Heart left ventricle (tissue), 16 donors: Measurements from ENCODE around the gene BRD3OS. TPM values are rescaled to one million over a fixed set of nuclear protein-coding genes. Genes with fewer than 3 reads are reported as not detected.
"Not testable (repeated sequence)": the region's sequence is repeated elsewhere in the genome, so short reads cannot be mapped to it uniquely, and the experiment has no call there.

Experiments used
- ATAC-seq, 4 donors: fragments of 200-7000 bp; cut with Tn5 transposase; one replicate each; pipeline ENCODE4 v1.9.1; 2020 to 2022; ENCODE audit warnings: moderate library complexity in 4 of 4, mild to moderate bottlenecking in 3 of 4, moderate number of reproducible peaks in 1 of 4
- DNase-seq, 5 donors: peaks; one replicate each; pipeline ENCODE4 v3.0.0-alpha.2; 2020
- H3K27ac ChIP-seq, 12 donors: fragments of 200-600 bp; sonication (generic) in 4 of 12; one replicate each; pipeline versions ENCODE4 v1.5.0 to v1.8.0; 2016 to 2022; ENCODE audit warnings: mild to moderate bottlenecking in 2 of 12
- H3K27me3 ChIP-seq, 9 donors: fragments of 200-600 bp; sonication (generic) in 2 of 9; one replicate each; pipeline versions ENCODE4 v1.5.1 to v1.8.0; 2016 to 2022; ENCODE audit warnings: mild to moderate bottlenecking in 3 of 9
- H3K36me3 ChIP-seq, 9 donors: fragments of 200-600 bp; sonication (generic) in 2 of 9; one replicate each; pipeline versions ENCODE4 v1.5.0 to v1.8.0; 2018 to 2022; ENCODE audit warnings: mild to moderate bottlenecking in 2 of 9
- H3K4me1 ChIP-seq, 12 donors: fragments of 200-600 bp; sonication (generic) in 4 of 12; one replicate each; pipeline versions ENCODE4 v1.5.0 to v1.8.0; 2016 to 2022; ENCODE audit warnings: mild to moderate bottlenecking in 3 of 12
- H3K4me3 ChIP-seq, 12 donors: fragments of 200-600 bp; sonication (generic) in 4 of 12; one replicate each; pipeline versions ENCODE4 v1.5.0 to v1.8.0; 2017 to 2022; ENCODE audit warnings: mild to moderate bottlenecking in 9 of 12, moderate library complexity in 4 of 12
- H3K9me3 ChIP-seq, 12 donors: fragments of 200-600 bp; sonication (generic) in 4 of 12; one replicate each; pipeline versions ENCODE4 v1.5.0 to v1.8.0; 2016 to 2022; ENCODE audit warnings: mild to moderate bottlenecking in 1 of 12
- CTCF ChIP-seq, 12 donors: fragments of 200-600 bp; sonication (generic) in 4 of 12; IDR thresholded peaks; one replicate each; pipeline versions ENCODE4 v1.5.0 to v1.8.0; 2018 to 2022; ENCODE audit warnings: antibody characterized with exemption in 12 of 12, mild to moderate bottlenecking in 5 of 12
- POLR2A ChIP-seq, 2 donors: fragments of 450-650 bp; IDR thresholded peaks; one replicate each; pipeline ENCODE4 v1.6.1; 2017; ENCODE audit warnings: antibody characterized with exemption in 2 of 2, mild to moderate bottlenecking in 2 of 2, moderate library complexity in 2 of 2
- WGBS, 4 donors: extraction: QIAGEN DNeasy Blood & Tissue Kit in 2 of 4; methylation state at CpG; one replicate each; pipeline versions ENCODE4 v1.1.5 to v1.1.7; 2013 to 2018; 5-methylcytosine and 5-hydroxymethylcytosine counted together
- intact Hi-C, 10 donors: fragments of 100-400 bp; cut with DNase I; formaldehyde crosslinking; loops; one replicate each; pipeline versions ENCODE4 v1.11.1 to v1.14.2; 2022
- polyA plus RNA-seq, 2 donors: library from polyadenylated mRNA; stranded (reverse); fragments of 200-250 nt; gene quantifications; one replicate each; pipeline ENCODE4 v1.2.3, GENCODE V29; 2013
- total RNA-seq, 9 donors: library from RNA; depleted of rRNA in 2 of 9; stranded (reverse); fragments of >200 nt in 2 of 9; fragmentation: NEBNext Ultra II Directional in 3 of 9; extraction: Animal tissue kit (Norgen Biotek cat#: 25700) in 3 of 9; gene quantifications; one replicate each; pipeline versions ENCODE4 v1.1.0 to v1.2.4, GENCODE V29; 2016 to 2023
- donor health status: ischemic (EF 13 %, LVEDD 7.1; RV severe dilation, severe dysfunction).
- donor health status: healthy with polysubstance abuse.
- donor health status: DM: no; HTN: yes; CAD: no.
- donor health status: DM: no; HTN: no; CAD: no.
- donor health status: ischemic (EF 25% LVEDD 6.9; RV normal size, moderate dysfunction).
- donor health status: ischemic (EF 25% LVEDD 5.7; RV mildly dilated, moderate dysfunction).
- donor health status: healthy.
- donor health status: DM: yes; HTN: yes; CAD: no.
- donor health status: ischemic (EF 35%, LVEDD 5.7; RV mildly dilated, moderate dysfunction).
- donor health status: nonischemic (EF 11% LVEDD 7.7; RV severe dilation, severe dysfunction).
- donor health status: DM: yes; HTN: yes; CAD: no.
- donor health status: PGD.
- donor health status: ischemic (EF 29% LVEDD 5.4; RV normal size, mild dysfunction).
- donor health status: nonischemic (EF 23%, LVEDD 6.1; RV moderate dilation, normal function).

The BRD3OS gene
- total and polyA plus RNA-seq, 11 donors = 1.8 to 13.8 (median 8.9) TPM

- Histone ChIP-seq H3K27me3 (peaks cover 0 to 4% (median 0%) of the 10 kb centered on the region in 9 donors), H3K9me3 (no peaks in the 10 kb centered on the region), H3K4me3 (no peak overlapping the region), H3K27ac (no peak overlapping the region), H3K36me3 (no peaks in the 10 kb centered on the region), H3K4me1 (peaks cover 0 to 14% (median 8%) of the 10 kb centered on the region in 12 donors)
- DNase-seq (no peak), ATAC-seq (no peak)
- WGBS, 4 donors = 90 to 95% (median 93%) methylated on average over 13 of the region's 13 CpGs
- no peak for TF ChIP-seq POLR2A (IDR thresholded peaks at IDR 0.05)
- no peak for TF ChIP-seq CTCF (IDR thresholded peaks at IDR 0.05)
- intact Hi-C loops = no loop called here
Observed at GRCh38 chr9:133986774-133987445, 38.4 kb upstream of the BRD3OS start.

- WGBS, 4 donors = 91 to 96% (median 94%) methylated on average over 14 of the region's 14 CpGs
- intact Hi-C loops = no loop called here
- peaks cover 0 to 4% (median 0%) of the 10 kb centered on the region in 9 donors for H3K27me3 ChIP-seq
- H3K9me3 ChIP-seq = no peaks in the 10 kb centered on the region
- H3K27ac ChIP-seq = no peak overlapping the region
- H3K4me3 ChIP-seq = no peak overlapping the region
- TF ChIP-seq POLR2A (IDR thresholded peaks at IDR 0.05) (no peak), CTCF (IDR thresholded peaks at IDR 0.05) (no peak)
- peaks cover 0 to 15% (median 8%) of the 10 kb centered on the region in 12 donors for H3K4me1 ChIP-seq
- ATAC-seq (no peak), DNase-seq (no peak)
- no peaks in the 10 kb centered on the region for H3K36me3 ChIP-seq
Observed at GRCh38 chr9:133987446-133987788, 37.9 kb upstream of the BRD3OS start.

- intact Hi-C loops = no loop called here
- Histone ChIP-seq H3K4me1 (peaks cover 0 to 19% (median 8%) of the 10 kb centered on the region in 12 donors), H3K4me3 (no peak overlapping the region), H3K27me3 (peaks cover 0 to 4% (median 0%) of the 10 kb centered on the region in 9 donors), H3K9me3 (no peaks in the 10 kb centered on the region), H3K27ac (no peak overlapping the region), H3K36me3 (no peaks in the 10 kb centered on the region)
- 87 to 91% (median 89%) methylated on average over 12 to 16 of the region's 16 CpGs for WGBS, 4 donors
- TF ChIP-seq POLR2A (IDR thresholded peaks at IDR 0.05) (no peak), CTCF (IDR thresholded peaks at IDR 0.05) (no peak)
- ATAC-seq (no peak), DNase-seq (no peak)
Observed at GRCh38 chr9:133987946-133988665, 37.2 kb upstream of the BRD3OS start.

GRCh38 chr9:133988771-133989170, 36.5 kb upstream of the BRD3OS start:
- peaks cover 2 to 25% (median 14%) of the 10 kb centered on the region in 12 donors for H3K4me1 ChIP-seq
- ATAC-seq, DNase-seq, H3K4me3 ChIP-seq, H3K27me3 ChIP-seq, H3K9me3 ChIP-seq, H3K27ac ChIP-seq, intact Hi-C loops, H3K36me3 ChIP-seq: not testable (repeated sequence)
- WGBS, 4 donors = 91 to 95% (median 93%) methylated on average over 14 of the region's 14 CpGs
